NCI-H1105 treated with DMSO at 0.1 percent for 48 hours (cell line): ENCODE results near the gene KMT2C.
"Not testable (repeated sequence)": the region's sequence is repeated elsewhere in the genome, so short reads cannot be mapped to it uniquely, and the experiment has no call there.

Experiments
- DNase-seq: peaks from one replicate; lab custom pipeline; 2025; lab: John Stamatoyannopoulos, UW

KMT2C gene

GRCh38 chr7:152355474-152356057 is 80.2 kb downstream of the KMT2C start:
- DNase-seq, result no peak

- DNase-seq, result no peak
Measured at GRCh38 chr7:152354061-152354460, 81.7 kb downstream of the KMT2C start.

DNA sequence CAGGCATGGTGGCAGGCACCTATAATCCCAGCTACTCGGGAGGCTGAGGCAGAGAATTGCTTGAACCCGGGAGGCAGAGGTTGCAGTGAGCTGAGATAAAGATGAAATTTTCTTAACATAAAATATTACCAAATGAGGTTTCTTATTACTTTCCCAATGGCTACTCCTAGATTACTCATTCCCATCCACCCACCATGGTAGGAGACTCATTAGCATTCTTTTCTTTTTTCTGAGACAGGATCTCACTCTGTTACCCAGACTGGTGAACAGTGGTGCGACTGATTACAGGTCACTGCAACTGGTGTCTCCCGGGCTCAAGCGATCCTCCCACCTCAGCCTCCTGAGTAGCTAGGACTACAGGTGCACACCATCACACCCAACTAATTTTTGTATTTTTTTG is 82.5 kb downstream of the KMT2C start:
- not testable (repeated sequence) for DNase-seq

DNA sequence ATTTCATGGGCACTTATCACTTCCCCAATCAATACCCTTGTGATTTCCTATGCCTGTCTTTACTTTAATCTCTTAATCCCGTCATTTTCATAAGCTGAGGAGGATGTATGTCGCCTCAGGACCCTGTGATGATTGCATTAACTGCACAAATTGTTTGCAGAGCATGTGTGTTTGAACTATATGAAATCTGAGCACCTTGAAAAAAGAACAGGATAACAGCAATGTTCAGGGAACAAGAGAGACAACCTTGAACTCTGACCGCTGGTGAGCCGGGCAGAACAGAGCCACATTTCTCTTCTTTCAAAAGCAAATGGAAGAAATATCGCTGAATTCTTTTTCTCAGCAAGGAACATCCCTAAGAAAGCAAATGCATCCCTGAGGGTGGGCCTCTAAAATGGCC is 84.1 kb downstream of the KMT2C start:
- not testable (repeated sequence) for DNase-seq

GRCh38 chr7:152351168-152351567 is 84.6 kb downstream of the KMT2C start:
- no peak for DNase-seq

DNA sequence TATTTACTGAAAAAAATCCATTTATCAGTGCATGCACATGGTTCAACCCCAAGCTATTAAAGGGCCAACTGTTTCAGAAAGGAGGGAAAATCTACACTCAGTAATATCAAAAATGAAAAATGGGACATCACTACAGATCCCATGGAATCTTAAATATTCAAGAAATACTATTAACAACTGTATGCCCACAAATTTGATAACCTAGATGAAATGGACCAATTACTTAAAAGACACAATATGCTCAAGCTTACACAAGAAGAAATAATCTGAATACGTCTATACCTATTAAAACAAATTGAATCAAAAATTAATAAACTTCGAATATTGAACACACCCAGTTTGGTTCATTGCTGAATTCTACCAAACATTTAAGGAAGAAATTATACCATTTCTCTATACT is 87.9 kb downstream of the KMT2C start:
- no peak for DNase-seq

GRCh38 chr7:152344253-152344652 is 91.5 kb downstream of the KMT2C start:
- DNase-seq, result no peak

- no peak for DNase-seq
Measured at GRCh38 chr7:152342796-152343195, 93.0 kb downstream of the KMT2C start.

- DNase-seq, result no peak
Measured at GRCh38 chr7:152341914-152342236, 93.9 kb downstream of the KMT2C start.

- DNase-seq, result peak; percentile 10
Measured at GRCh38 chr7:152341039-152341913, 94.5 kb downstream of the KMT2C start.

GRCh38 chr7:152340161-152340560 is 95.6 kb downstream of the KMT2C start:
- DNase-seq, result no peak

DNA sequence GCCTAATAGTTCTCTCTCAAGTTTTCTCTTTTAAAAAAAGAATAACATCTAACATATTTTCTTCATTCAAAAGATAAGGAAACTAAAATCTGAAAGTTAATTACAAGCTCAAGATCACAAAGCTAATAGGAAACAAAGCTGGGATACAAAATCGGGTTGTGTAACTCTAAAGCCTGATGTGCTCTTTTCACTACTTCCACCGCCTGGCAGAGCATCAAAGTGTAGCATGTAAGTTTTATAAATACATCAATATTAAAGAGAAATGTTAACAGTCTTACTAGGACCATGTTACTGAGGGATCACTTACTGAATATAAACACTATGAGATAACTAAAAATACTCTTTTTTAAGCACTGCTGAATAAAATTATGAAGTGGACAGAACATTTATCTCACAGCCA is 97.2 kb downstream of the KMT2C start:
- DNase-seq, result no peak

DNA sequence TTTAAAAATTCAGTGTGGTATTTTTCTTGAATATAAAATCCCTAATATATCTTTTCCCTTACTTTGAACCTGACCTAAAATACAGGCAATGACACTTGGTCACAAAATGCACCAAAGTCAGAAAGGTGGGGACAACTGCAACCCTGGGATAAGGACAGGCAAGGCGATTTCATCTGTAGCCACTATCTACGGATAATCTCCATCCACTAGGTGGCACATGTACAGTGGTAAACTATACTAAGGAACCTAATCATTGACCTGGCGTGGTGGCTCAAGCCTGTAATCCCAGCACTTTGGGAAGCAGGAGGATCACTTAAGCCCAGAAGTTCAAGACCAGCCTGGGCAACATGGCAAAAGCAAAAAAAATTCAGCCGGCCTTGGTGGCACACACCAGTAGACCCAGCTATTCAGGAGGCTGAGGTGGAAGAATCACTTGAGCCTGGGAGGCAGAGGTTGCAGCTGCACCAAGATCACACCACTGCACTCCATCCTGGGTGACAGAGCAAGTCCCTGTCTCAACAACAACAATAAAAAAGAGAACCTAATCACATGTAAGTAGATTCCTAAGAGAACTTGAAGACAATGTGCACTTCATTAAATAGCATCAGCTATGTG is 98.9 kb downstream of the KMT2C start:
- peak; percentile 46 for DNase-seq

GRCh38 chr7:152335900-152336571 is 99.8 kb downstream of the KMT2C start:
- DNase-seq, result no peak

GRCh38 chr7:152333134-152333533 is 102.7 kb downstream of the KMT2C start:
- DNase-seq, result no peak

- no peak for DNase-seq
Measured at GRCh38 chr7:152330827-152331226, 105.0 kb downstream of the KMT2C start.

GRCh38 chr7:152329469-152329868 is 106.3 kb downstream of the KMT2C start:
- DNase-seq, result no peak

- no peak for DNase-seq
Measured at GRCh38 chr7:152328234-152328633, 107.6 kb downstream of the KMT2C start.

- no peak for DNase-seq
Measured at GRCh38 chr7:152315845-152316244, 120.0 kb downstream of the KMT2C start.

DNA sequence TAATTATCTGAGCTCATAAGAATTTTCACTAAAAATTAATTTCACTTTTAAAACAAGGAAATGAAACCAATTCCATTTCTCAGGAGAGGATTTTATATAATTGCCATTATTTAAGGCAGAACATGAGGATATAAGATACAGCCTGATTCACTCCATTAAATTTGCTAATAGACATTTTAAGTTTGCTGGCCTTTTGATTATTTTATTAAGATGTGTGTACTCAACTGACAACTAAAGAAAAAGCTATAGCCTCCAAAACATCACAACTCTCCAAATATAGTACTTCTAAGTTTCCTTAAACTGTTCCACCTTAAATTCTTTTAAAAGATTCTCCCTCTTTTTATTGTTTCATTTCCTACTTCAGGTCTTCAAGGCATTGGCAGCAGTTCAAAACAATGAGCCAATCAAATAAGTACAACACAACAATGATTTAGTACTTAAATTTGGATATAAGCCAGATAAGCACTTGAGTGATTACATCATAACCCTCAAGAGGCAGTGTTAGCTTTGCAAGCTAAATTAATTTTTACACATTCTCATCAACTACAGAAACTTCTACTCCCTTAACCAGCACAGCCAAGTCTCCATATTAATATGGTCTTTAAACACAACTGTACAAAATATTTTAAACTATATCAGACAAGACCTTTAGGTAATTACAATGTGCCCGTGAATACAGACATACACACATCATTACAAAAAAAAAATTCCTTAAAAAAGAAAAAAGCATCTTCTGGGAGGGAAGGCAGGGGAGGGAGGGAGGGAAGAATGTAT is 121.8 kb downstream of the KMT2C start:
- DNase-seq, result peak; percentile 98

- no peak for DNase-seq
Measured at GRCh38 chr7:152313217-152313616, 122.6 kb downstream of the KMT2C start.

- DNase-seq, result no peak
Measured at GRCh38 chr7:152312316-152312715, 123.5 kb downstream of the KMT2C start.
